HG03108 (cell line): Measurements from ENCODE around the gene HIRIP3.
"Not testable (repeated sequence)": the region's sequence is repeated elsewhere in the genome, so short reads cannot be mapped to it uniquely, and the experiment has no call there.

Source experiments
- ATAC-seq: cut with Tn5 transposase; IDR thresholded peaks from one replicate; pipeline ENCODE4 v1.9.1; 2021; ENCODE audit warnings: moderate library complexity; ENCODE audit not compliant: unreplicated experiment

The HIRIP3 gene

GRCh38 chr16:29995324-29995910 lies at the start of gene HIRIP3:
HIRIP3 (minus strand) TSS chr16:29995617; CDS start chr16:29995605, 12 bp downstream.
- ATAC-seq = peak; percentile 33

- no peak for ATAC-seq
These were observed 46.4 kb upstream of the HIRIP3 start for GRCh38 chr16:30041841-30042240.

- ATAC-seq = not testable (repeated sequence)
These were observed 45.3 kb upstream of the HIRIP3 start for GRCh38 chr16:30040690-30041089.

GRCh38 chr16:30040221-30040620 lies 44.8 kb upstream of the HIRIP3 start:
- no peak for ATAC-seq

- no peak for ATAC-seq
These were observed 37.9 kb upstream of the HIRIP3 start for GRCh38 chr16:30033270-30033669.

- ATAC-seq = no peak
These were observed 36.8 kb upstream of the HIRIP3 start for GRCh38 chr16:30032083-30032819.

- no peak for ATAC-seq
These were observed 36.1 kb upstream of the HIRIP3 start for GRCh38 chr16:30031477-30031918.

- no peak for ATAC-seq
These were observed 35.5 kb upstream of the HIRIP3 start, which contains the start of gene TLCD3B for GRCh38 chr16:30030841-30031413. TLCD3B (minus strand) TSS chr16:30031271; CDS start chr16:30030527, 744 bp downstream.

- ATAC-seq = no peak
These were observed 34.7 kb upstream of the HIRIP3 start for GRCh38 chr16:30030011-30030685.

GRCh38 chr16:30028438-30029076 lies 33.1 kb upstream of the HIRIP3 start:
- ATAC-seq = no peak

GRCh38 chr16:30027588-30028437 lies 32.4 kb upstream of the HIRIP3 start:
- no peak for ATAC-seq

GRCh38 chr16:30026449-30026848 lies 31.0 kb upstream of the HIRIP3 start:
- no peak for ATAC-seq

- no peak for ATAC-seq
These were observed 30.2 kb upstream of the HIRIP3 start for GRCh38 chr16:30025574-30025973.

- no peak for ATAC-seq
These were observed 29.7 kb upstream of the HIRIP3 start for GRCh38 chr16:30025156-30025555.

GRCh38 chr16:30024451-30024850 lies 29.0 kb upstream of the HIRIP3 start:
- no peak for ATAC-seq

- no peak for ATAC-seq
These were observed 28.2 kb upstream of the HIRIP3 start for GRCh38 chr16:30023586-30023985.

- no peak for ATAC-seq
These were observed 27.5 kb upstream of the HIRIP3 start, which contains the start of gene C16orf92 for GRCh38 chr16:30022887-30023286. C16orf92 (plus strand) TSS chr16:30023198; CDS start chr16:30023341, 143 bp downstream.

GRCh38 chr16:30018731-30019158 lies 23.3 kb upstream of the HIRIP3 start:
- ATAC-seq = no peak

GRCh38 chr16:30017937-30018336 lies 22.5 kb upstream of the HIRIP3 start:
- ATAC-seq = not testable (repeated sequence)

GRCh38 chr16:30017277-30017656 lies 21.9 kb upstream of the HIRIP3 start:
- ATAC-seq = no peak
